ENCODE results near the gene PIK3R5.
A peak's percentile ranks its signal among the peaks of the same experiment; 100 is the strongest.

GRCh38 chr17:9002606-9003354, 37.3 kb upstream of the PIK3R5 start:
- TF ChIP-seq CTCF (IDR thresholded peaks at IDR 0.05) (peak in 3 of 7 experiments; percentile 12 to 41 (median 20)), EP300 (IDR thresholded peaks at IDR 0.05) (no peak), POLR2A (IDR thresholded peaks at IDR 0.05) (no peak), POLR2AphosphoS5 (IDR thresholded peaks at IDR 0.05) (no peak)

Data from stomach (tissue), 4 donors.